SK-N-DZ (cell line): ENCODE results near the gene ACBD6.

Experiments used
- DNase-seq: peaks from one replicate; pipeline ENCODE4 v3.0.0-alpha.2; 2015; ENCODE audit warnings: low spot score

Gene ACBD6

GRCh38 chr1:180376253-180376652 is 126.1 kb downstream of the ACBD6 start:
- DNase-seq = no peak

GRCh38 chr1:180372728-180373127 is 129.6 kb downstream of the ACBD6 start:
- no peak for DNase-seq

GRCh38 chr1:180370597-180370996 is 131.8 kb downstream of the ACBD6 start:
- DNase-seq = no peak

- no peak for DNase-seq
Measured at GRCh38 chr1:180370188-180370587, 132.2 kb downstream of the ACBD6 start.

- DNase-seq = no peak
Measured at GRCh38 chr1:180369061-180369460, 133.3 kb downstream of the ACBD6 start.

GRCh38 chr1:180366371-180367068 is 135.9 kb downstream of the ACBD6 start:
- DNase-seq = no peak

- DNase-seq = no peak
Measured at GRCh38 chr1:180365039-180365438, 137.3 kb downstream of the ACBD6 start.

GRCh38 chr1:180363246-180363995 is 139.0 kb downstream of the ACBD6 start:
- no peak for DNase-seq

- no peak for DNase-seq
Measured at GRCh38 chr1:180360333-180361075, 141.9 kb downstream of the ACBD6 start.

- peak; percentile 15 for DNase-seq
Measured at GRCh38 chr1:180358649-180359048, 143.7 kb downstream of the ACBD6 start.

- DNase-seq = peak; percentile 11
Measured at GRCh38 chr1:180353945-180354344, 148.4 kb downstream of the ACBD6 start.

GRCh38 chr1:180352588-180352987 is 149.8 kb downstream of the ACBD6 start:
- DNase-seq = no peak

GRCh38 chr1:180352021-180352420 is 150.4 kb downstream of the ACBD6 start:
- DNase-seq = no peak

- no peak for DNase-seq
Measured at GRCh38 chr1:180345148-180345547, 157.2 kb downstream of the ACBD6 start.

GRCh38 chr1:180343921-180344769 is 158.2 kb downstream of the ACBD6 start:
- no peak for DNase-seq

- DNase-seq = no peak
Measured at GRCh38 chr1:180327089-180327488, 175.3 kb downstream of the ACBD6 start.

- no peak for DNase-seq
Measured at GRCh38 chr1:180312926-180313325, 189.5 kb downstream of the ACBD6 start.

GRCh38 chr1:180311011-180311730 is 191.2 kb downstream of the ACBD6 start:
- DNase-seq = no peak

- no peak for DNase-seq
Measured at GRCh38 chr1:180310095-180310494, 192.3 kb downstream of the ACBD6 start.

GRCh38 chr1:180309338-180309737 is 193.0 kb downstream of the ACBD6 start:
- DNase-seq = no peak
